ENCODE measurements around the gene DENND6B.
A peak's percentile ranks its signal among the peaks of the same experiment; 100 is the strongest.

Gene DENND6B

DNA sequence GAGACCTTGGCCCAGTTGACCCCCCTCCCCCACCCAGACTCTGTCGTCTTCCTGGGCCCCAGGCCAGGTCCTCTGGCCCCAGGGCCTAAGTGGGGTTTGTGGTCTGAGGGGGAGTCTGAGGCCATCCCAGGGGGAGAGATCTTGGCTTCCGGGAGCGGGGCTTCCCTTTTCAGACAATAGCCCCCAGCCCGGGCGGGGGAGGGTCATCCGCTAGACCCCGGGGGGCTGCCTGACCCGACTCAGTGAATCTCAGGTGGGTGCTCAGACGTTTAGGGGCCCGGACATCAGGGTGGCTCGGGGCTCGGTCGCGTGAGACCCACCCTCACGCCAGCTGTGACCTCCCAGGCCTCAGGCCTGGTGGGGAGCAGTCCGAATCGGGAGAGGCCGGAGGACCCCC, 57.2 kb downstream of the DENND6B start:
- TF ChIP-seq POLR2A (IDR thresholded peaks at IDR 0.05; ENCODE audit: extremely low read depth, insufficient read length): no peak
- no peak for TF ChIP-seq MYC (IDR thresholded peaks at IDR 0.05; ENCODE audit: low read depth, low read length)
- TF ChIP-seq, protein P1, sequence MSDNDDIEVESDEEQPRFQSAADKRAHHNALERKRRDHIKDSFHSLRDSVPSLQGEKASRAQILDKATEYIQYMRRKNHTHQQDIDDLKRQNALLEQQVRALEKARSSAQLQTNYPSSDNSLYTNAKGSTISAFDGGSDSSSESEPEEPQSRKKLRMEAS (IDR thresholded peaks at IDR 0.05; ENCODE audit: low read depth, low read length): no peak
- TF ChIP-seq, protein P2, sequence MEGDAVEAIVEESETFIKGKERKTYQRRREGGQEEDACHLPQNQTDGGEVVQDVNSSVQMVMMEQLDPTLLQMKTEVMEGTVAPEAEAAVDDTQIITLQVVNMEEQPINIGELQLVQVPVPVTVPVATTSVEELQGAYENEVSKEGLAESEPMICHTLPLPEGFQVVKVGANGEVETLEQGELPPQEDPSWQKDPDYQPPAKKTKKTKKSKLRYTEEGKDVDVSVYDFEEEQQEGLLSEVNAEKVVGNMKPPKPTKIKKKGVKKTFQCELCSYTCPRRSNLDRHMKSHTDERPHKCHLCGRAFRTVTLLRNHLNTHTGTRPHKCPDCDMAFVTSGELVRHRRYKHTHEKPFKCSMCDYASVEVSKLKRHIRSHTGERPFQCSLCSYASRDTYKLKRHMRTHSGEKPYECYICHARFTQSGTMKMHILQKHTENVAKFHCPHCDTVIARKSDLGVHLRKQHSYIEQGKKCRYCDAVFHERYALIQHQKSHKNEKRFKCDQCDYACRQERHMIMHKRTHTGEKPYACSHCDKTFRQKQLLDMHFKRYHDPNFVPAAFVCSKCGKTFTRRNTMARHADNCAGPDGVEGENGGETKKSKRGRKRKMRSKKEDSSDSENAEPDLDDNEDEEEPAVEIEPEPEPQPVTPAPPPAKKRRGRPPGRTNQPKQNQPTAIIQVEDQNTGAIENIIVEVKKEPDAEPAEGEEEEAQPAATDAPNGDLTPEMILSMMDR (IDR thresholded peaks at IDR 0.05; ENCODE audit: low read depth, low read length): no peak
- peak overlapping the region; percentile 21 for H3K4me3 ChIP-seq (ENCODE audit: low read depth, low read length)
- DNase-seq (ENCODE audit: low read depth): peak; percentile 73

DNA sequence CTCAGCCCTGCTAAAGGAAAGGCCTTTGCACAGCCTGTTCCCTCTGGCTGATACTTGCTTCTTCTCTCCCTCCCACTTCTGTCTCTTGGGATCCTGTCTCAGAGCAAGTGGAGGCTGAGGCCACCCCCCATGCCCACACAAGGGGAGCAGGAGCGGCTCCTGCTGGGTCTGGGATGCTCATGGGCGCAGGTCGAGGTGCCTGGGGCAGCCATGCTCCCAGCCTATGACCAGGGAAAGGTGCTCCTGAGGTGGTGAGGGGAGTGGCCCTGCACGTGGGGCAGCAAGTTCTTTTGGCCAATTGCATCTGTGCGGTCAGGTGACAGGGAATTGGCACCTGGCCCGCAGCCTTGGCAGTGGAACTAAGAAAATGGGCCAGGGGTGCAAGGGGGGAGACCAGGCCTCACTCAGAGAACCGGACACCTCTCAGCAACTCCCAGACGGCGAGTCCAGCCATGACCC, 58.1 kb downstream of the DENND6B start:
- TF ChIP-seq MYC (IDR thresholded peaks at IDR 0.05; ENCODE audit: low read depth, low read length) (no peak), POLR2A (IDR thresholded peaks at IDR 0.05; ENCODE audit: extremely low read depth, insufficient read length) (no peak)
- TF ChIP-seq, protein P1 (IDR thresholded peaks at IDR 0.05; ENCODE audit: low read depth, low read length): no peak
- TF ChIP-seq, protein P2 (IDR thresholded peaks at IDR 0.05; ENCODE audit: low read depth, low read length): no peak
- DNase-seq (ENCODE audit: low read depth): peak; percentile 36
- no peak overlapping the region for H3K4me3 ChIP-seq (ENCODE audit: low read depth, low read length)

DNA sequence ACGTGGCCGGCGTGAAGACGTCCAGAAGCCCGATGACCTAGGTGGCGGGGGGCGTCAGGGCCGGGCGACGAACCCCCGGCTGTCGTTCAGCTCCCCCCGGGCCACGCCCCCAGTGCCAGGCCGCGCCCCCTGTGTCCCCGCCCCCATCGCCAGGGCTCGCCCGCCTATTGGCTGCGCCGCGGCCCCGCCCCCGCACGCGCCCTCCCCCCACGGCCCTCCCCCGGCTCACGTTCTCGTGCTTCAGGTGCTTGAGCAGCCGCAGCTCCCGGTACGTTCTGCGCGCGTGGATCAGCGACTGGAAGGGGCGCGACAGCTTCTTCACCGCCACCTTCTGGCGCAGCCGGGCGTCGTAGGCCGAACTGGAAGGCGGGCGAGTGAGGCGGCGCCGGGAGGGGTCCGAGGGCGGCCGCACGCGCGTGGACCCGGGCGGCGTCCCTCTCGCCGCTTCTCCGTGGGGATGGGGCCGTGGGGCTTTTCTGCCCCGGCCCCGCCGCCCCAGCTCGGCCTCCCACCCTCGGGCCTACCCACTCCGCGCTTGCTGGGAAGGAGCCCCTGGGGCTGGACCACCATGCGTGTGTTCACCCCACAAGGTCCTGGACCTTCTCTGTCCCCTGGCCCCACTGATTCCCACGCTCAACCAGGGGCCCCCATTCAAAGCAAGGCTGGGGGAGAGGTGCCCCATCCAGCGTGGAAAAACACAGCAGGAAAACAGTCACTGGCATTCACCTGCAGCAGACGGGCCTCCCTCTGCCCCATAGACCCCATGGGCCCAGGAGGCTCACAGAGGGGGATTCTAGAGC, 59.0 kb downstream of the DENND6B start:
- H3K4me3 ChIP-seq (ENCODE audit: low read depth, low read length): no peak overlapping the region
- TF ChIP-seq, protein P1 (IDR thresholded peaks at IDR 0.05; ENCODE audit: low read depth, low read length): no peak
- TF ChIP-seq MYC (IDR thresholded peaks at IDR 0.05; ENCODE audit: low read depth, low read length) (no peak), POLR2A (IDR thresholded peaks at IDR 0.05; ENCODE audit: extremely low read depth, insufficient read length) (no peak)
- TF ChIP-seq, protein P2 (IDR thresholded peaks at IDR 0.05; ENCODE audit: low read depth, low read length): no peak
- DNase-seq (ENCODE audit: low read depth): no peak

DNA sequence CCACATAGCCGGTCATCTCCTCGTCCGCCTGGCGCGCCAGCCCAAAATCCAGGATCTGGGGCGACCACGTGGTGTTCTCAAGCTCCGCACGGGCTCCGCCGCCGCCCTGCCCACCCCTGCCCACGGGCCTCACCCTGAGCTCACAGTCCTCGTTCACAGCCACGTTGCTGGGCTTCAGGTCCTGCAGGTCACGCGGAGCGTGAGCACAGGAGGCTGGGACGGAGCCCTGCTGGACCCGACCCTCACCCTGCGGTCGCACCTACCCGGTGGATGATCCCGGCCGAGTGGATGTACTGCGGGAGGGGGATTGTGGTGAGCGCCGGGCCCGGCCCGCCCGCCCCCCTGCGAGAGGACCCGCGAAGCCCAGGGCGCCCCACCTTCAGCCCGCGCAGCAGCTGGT, 59.8 kb downstream of the DENND6B start:
- H3K4me3 ChIP-seq (ENCODE audit: low read depth, low read length): no peak overlapping the region
- DNase-seq (ENCODE audit: low read depth): no peak
- TF ChIP-seq, protein P1 (IDR thresholded peaks at IDR 0.05; ENCODE audit: low read depth, low read length): no peak
- no peak for TF ChIP-seq POLR2A (IDR thresholded peaks at IDR 0.05; ENCODE audit: extremely low read depth, insufficient read length)
- TF ChIP-seq MYC (IDR thresholded peaks at IDR 0.05; ENCODE audit: low read depth, low read length): no peak
- TF ChIP-seq, protein P2 (IDR thresholded peaks at IDR 0.05; ENCODE audit: low read depth, low read length): no peak

DNA sequence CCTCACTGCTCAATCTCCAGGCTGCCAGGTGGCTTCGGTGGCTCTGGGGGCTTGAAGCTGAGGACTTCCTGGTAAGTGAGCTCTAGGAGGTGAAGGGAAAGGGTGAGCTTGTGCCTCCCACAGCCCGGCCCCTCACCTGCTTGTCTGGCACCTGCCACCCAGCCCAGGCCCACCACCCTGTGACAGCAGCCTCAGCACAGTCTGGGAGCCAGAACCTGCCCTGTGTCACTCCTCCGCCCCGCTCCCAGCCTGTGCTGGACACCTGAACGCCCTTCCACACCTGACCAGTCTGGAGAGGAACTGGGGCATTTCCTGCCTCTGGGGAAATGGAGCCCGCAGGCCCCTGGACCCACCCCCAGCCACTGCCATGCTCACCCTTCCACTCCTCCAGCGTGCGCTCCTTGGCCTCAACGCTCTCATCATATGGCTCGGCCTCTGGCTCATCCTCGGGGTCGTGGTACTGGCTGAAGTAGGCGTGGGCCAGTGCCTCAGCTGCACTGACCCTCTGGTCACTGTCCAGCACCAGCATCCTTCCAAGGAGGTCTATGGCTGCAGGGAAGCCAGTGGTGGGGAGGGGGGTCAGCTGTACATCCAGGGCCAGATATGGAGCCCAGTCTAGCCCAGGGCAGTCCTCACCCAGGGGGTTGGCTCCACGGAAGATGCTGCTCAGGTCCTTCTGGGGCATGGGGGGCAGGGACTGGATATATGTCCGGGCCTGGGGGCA, 61.7 kb downstream of the DENND6B start:
- no peak for DNase-seq (ENCODE audit: low read depth)
- H3K4me3 ChIP-seq (ENCODE audit: low read depth, low read length): no peak overlapping the region
- TF ChIP-seq MYC (IDR thresholded peaks at IDR 0.05; ENCODE audit: low read depth, low read length) (no peak), POLR2A (IDR thresholded peaks at IDR 0.05; ENCODE audit: extremely low read depth, insufficient read length) (no peak)
- TF ChIP-seq, protein P2 (IDR thresholded peaks at IDR 0.05; ENCODE audit: low read depth, low read length): no peak
- TF ChIP-seq, protein P1 (IDR thresholded peaks at IDR 0.05; ENCODE audit: low read depth, low read length): no peak
